HG03520 (cell line): ENCODE results near the gene ZC3H18.

Experiments used
- ATAC-seq: cut with Tn5 transposase; IDR thresholded peaks from one replicate; pipeline ENCODE4 v1.9.1; 2021; ENCODE audit warnings: mild to moderate bottlenecking, moderate library complexity; ENCODE audit not compliant: unreplicated experiment

ZC3H18 gene

GRCh38 chr16:88578446-88579313 lies 8.5 kb downstream of the ZC3H18 start:
- ATAC-seq, result no peak

GRCh38 chr16:88580371-88580770 lies 10.2 kb downstream of the ZC3H18 start:
- ATAC-seq, result no peak

- ATAC-seq, result no peak
Measured at GRCh38 chr16:88581033-88581432, 10.8 kb downstream of the ZC3H18 start.

GRCh38 chr16:88582912-88583575 lies 12.8 kb downstream of the ZC3H18 start:
- ATAC-seq, result no peak

- ATAC-seq, result no peak
Measured at GRCh38 chr16:88584676-88585075, 14.5 kb downstream of the ZC3H18 start.

- no peak for ATAC-seq
Measured at GRCh38 chr16:88585269-88585668, 15.1 kb downstream of the ZC3H18 start.

GRCh38 chr16:88585927-88586581 lies 15.9 kb downstream of the ZC3H18 start:
- ATAC-seq, result no peak

- no peak for ATAC-seq
Measured at GRCh38 chr16:88588148-88588547, 17.9 kb downstream of the ZC3H18 start.

- ATAC-seq, result no peak
Measured at GRCh38 chr16:88588754-88589153, 18.6 kb downstream of the ZC3H18 start.

- ATAC-seq, result no peak
Measured at GRCh38 chr16:88589441-88589840, 19.2 kb downstream of the ZC3H18 start.

GRCh38 chr16:88591577-88592021 lies 21.4 kb downstream of the ZC3H18 start:
- ATAC-seq, result peak; percentile 50

GRCh38 chr16:88593061-88593460 lies 22.9 kb downstream of the ZC3H18 start:
- ATAC-seq, result no peak

GRCh38 chr16:88593489-88593888 lies 23.3 kb downstream of the ZC3H18 start:
- ATAC-seq, result no peak

GRCh38 chr16:88593910-88594309 lies 23.7 kb downstream of the ZC3H18 start:
- ATAC-seq, result no peak

- no peak for ATAC-seq
Measured at GRCh38 chr16:88595101-88595500, 24.9 kb downstream of the ZC3H18 start.

GRCh38 chr16:88595921-88596320 lies 25.7 kb downstream of the ZC3H18 start:
- ATAC-seq, result no peak

GRCh38 chr16:88596483-88596882 lies 26.3 kb downstream of the ZC3H18 start:
- ATAC-seq, result no peak

GRCh38 chr16:88597856-88598491 lies 27.8 kb downstream of the ZC3H18 start:
- ATAC-seq, result no peak

GRCh38 chr16:88599092-88599733 lies 29.0 kb downstream of the ZC3H18 start:
- ATAC-seq, result no peak

GRCh38 chr16:88599825-88600538 lies 29.8 kb downstream of the ZC3H18 start:
- ATAC-seq, result no peak
